Activated naive CD8-positive, alpha-beta T cell treated with anti-CD3 and anti-CD28 coated beads, Interleukin-2, amount 50 U/mL, for 16 hours (primary cell): Measurements from ENCODE around the gene ADCY9.

Experiments
- DNase-seq: peaks from one replicate; pipeline ENCODE4 v3.0.0-alpha.2; 2020; ENCODE audit warnings: low read depth, low spot score

Gene ADCY9

DNA sequence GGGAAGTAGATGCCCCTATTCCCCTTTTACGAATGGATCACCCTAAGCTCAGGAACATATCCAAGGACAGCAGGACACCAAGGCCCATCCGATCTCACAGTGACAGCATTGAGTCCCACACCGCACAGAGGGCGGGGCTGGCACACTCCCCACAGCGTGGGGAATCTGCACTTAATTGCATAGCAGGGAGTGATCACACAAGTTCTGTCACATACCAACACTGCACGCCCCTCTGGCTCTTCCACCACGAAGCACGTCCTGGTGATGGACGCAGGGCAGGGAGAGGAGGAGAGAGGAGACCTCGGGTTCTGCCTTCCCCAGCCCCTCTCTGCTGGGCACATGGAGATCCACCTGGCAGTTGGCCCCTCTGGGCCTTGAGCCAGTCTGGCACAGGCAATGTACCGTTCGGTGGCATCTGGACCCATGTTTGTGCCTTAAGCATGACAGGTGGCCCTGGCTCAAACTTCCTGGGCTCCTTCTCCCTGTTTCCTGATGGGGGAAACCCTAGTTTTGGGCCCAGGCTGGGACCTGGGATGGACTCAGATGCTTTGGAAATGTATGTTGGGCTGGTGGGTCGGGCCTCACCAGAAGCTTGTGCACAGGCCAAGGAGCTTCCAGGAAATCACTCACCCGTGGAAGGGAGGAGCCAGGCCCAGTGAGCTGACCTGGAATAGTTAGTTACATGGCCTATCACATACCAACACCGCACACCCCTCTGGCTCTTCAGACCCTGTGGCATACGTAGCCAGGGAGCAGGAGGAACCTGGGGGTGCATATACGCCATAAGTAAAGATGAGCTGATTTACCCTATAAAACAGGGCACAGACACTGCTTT, 200.6 kb downstream of the ADCY9 start:
- no peak for DNase-seq

DNA sequence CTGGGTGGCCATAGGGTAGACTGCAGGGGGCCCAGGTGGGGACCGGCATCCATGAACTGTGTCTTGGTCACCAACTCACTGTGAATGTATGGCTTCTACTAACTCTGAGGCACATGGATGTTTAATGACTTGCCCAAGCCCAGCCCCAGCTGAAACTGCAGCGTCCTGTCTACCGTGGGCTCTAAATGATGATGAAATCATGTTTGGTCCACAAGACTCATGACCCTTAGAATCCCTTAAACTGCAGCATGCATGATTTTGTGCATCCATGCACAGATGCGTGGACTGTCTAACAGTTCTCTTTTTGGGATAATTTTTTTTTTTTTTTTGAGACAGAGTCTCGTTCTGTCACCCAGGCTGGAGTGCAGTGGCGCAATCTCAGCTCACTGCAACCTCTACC, 203.3 kb downstream of the ADCY9 start:
- no peak for DNase-seq
